Caco-2 (cell line): ENCODE results near the gene DLG2. TPM values are rescaled to one million over a fixed set of nuclear protein-coding genes. Genes with fewer than 3 reads are reported as not detected.
A peak's percentile ranks its signal among the peaks of the same experiment; 100 is the strongest.

Experiments used
- BruUV-seq: library from RNA; stranded (reverse); fragments of 400-500 nt; replicated peaks from 2 replicates; lab custom pipeline; 2021; lab: Mats Ljungman, UMichigan
- CTCF ChIA-PET: fragments of 300-600 bp; sonication (Branson Sonifier 250); formaldehyde crosslinking; loops from one replicate; lab custom pipeline; 2022; ENCODE audit warnings: antibody characterized with exemption; lab: Charles Lee
- POLR2A ChIA-PET: fragments of 300-600 bp; sonication (Branson Sonifier 250); formaldehyde crosslinking; loops from one replicate; lab custom pipeline; 2022; ENCODE audit warnings: antibody characterized with exemption; lab: Charles Lee
- DNase-seq, 2 experiments: peaks; one replicate each; pipeline versions ENCODE4 v3.0.0 to v3.0.0-alpha.2; 2020 to 2022
- H3K27me3 ChIP-seq: replicated peaks from 2 replicates; pipeline ENCODE4 v1.6.0; 2011; ENCODE audit warnings: low read length; ENCODE audit not compliant: control insufficient read depth, insufficient read depth
- H3K36me3 ChIP-seq: 2 replicates; pipeline ENCODE4 v1.5.1; 2011; ENCODE audit warnings: low read length; ENCODE audit not compliant: control insufficient read depth, insufficient read depth
- H3K4me1 ChIP-seq: fragments of 250-450 bp; sonication (Bioruptor Pico); 2 replicates; pipeline ENCODE4 v1.5.1; 2020; ENCODE audit warnings: mild to moderate bottlenecking
- H3K4me3 ChIP-seq: 2 replicates; pipeline ENCODE4 v1.5.1; 2011; ENCODE audit warnings: low read depth, mild to moderate bottlenecking, control low read depth, low read length
- H3K9me3 ChIP-seq: fragments of 250-450 bp; sonication (Bioruptor Pico); 2 replicates; pipeline ENCODE4 v1.5.1; 2020; ENCODE audit warnings: mild to moderate bottlenecking, moderate library complexity
- H3K27ac Mint-ChIP-seq: one replicate; pipeline ENCODE4 v1.8.0; 2022; ENCODE audit warnings: mixed read lengths; ENCODE audit not compliant: unreplicated experiment
- H3K27me3 Mint-ChIP-seq: one replicate; pipeline ENCODE4 v1.8.0; 2022; ENCODE audit warnings: mixed read lengths; ENCODE audit not compliant: insufficient read depth, unreplicated experiment
- H3K36me3 Mint-ChIP-seq: one replicate; pipeline ENCODE4 v1.8.0; 2022; ENCODE audit warnings: mild to moderate bottlenecking, mixed read lengths; ENCODE audit not compliant: insufficient read depth, unreplicated experiment
- H3K4me1 Mint-ChIP-seq: one replicate; pipeline ENCODE4 v1.8.0; 2022; ENCODE audit warnings: low read depth, mixed read lengths; ENCODE audit not compliant: unreplicated experiment
- H3K4me3 Mint-ChIP-seq: one replicate; pipeline ENCODE4 v1.8.0; 2022; ENCODE audit warnings: mild to moderate bottlenecking, moderate library complexity, mixed read lengths; ENCODE audit not compliant: unreplicated experiment
- H3K9me3 Mint-ChIP-seq: one replicate; pipeline ENCODE4 v1.8.0; 2022; ENCODE audit warnings: mixed read lengths; ENCODE audit not compliant: unreplicated experiment
- intact Hi-C: fragments of 100-400 bp; cut with micrococcal nuclease; formaldehyde crosslinking; loops from one replicate; pipeline ENCODE4 v1.10.0; 2022; ENCODE audit not compliant: unreplicated experiment
- total RNA-seq: library from RNA; stranded (reverse); gene quantifications from 2 replicates; pipeline ENCODE4 v1.2.3, GENCODE V29; 2022
- TF ChIP-seq, protein P1 (sequence below), 2 experiments: fragments of 200-600 bp in 1 of 2; IDR thresholded peaks; 1 replicate in 1 of 2; 2 replicates in 1 of 2; pipeline versions ENCODE4 v1.5.1 to v1.8.0; 2011 to 2022; ENCODE audit warnings: antibody characterized with exemption in 1 of 2, control low read depth in 1 of 2, inconsistent platforms in 1 of 2, low read depth in 1 of 2, low read length in 1 of 2, mild to moderate bottlenecking in 1 of 2, moderate library complexity in 1 of 2; ENCODE audit not compliant: insufficient read depth in 1 of 2, severe bottlenecking in 1 of 2, unreplicated experiment in 1 of 2

Gene DLG2
- total RNA-seq, 1 experiment from 2014 or later = 21.6 TPM

DNA sequence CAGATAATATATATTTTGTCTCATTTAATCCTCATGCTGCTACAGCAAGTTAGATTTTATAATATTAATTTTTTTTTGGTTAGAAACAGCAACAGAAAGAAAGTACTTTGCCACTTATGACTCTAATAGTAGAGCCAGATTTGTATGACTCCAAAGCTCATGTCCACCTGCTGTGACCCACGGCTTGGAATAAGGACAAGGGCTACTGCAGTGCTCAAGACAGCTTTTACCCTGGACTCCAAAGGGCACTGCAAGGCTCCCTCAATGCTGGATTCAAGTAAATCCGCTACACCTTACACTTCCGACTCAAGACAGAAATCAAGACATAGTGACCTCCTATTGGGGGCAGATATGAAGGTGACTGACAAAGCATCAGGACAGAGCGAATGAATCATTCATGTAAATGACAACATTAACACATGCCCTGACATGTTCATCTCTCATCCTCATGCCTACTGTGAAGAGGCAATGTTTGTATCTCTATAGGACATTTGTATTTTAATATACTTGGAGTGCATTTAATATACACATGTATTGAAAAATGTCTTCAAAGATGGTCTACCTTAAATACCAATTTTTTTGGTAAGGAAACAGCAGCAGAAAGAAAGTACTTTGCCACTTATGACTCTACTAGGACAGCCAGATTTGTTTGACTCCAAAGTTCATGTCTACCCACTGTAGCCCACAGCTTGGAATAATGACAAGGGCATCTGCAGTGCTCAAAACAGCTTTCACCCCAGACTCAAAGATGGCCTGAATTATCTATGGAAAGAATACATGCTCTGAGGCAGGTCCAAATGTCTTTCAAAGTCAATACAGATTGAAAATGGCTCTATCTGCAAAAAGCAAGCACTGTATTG is 1965.4 kb downstream of the DLG2 start:
- ChIA-PET CTCF (no interaction called here), POLR2A (no interaction called here)
- Histone ChIP-seq H3K4me1 (peaks cover 29% of the 10 kb centered on the region), H3K9me3 (no peaks in the 10 kb centered on the region), H3K36me3 (no peaks in the 10 kb centered on the region), H3K4me3 (no peak overlapping the region), H3K27me3 (no peaks in the 10 kb centered on the region)
- Mint-ChIP-seq H3K4me3 (no peak overlapping the region), H3K36me3 (no peaks in the 10 kb centered on the region), H3K27ac (no peak overlapping the region), H3K9me3 (no peaks in the 10 kb centered on the region), H3K4me1 (peaks cover 24% of the 10 kb centered on the region), H3K27me3 (no peaks in the 10 kb centered on the region)
- no peak for DNase-seq
- intact Hi-C loops = loop anchor here (2.0 kb wide), 1 partner anchor 49 kb away; no protein-coding TSS in a partner anchor
- no TSS peak for BruUV-seq
- TF ChIP-seq, protein P1, sequence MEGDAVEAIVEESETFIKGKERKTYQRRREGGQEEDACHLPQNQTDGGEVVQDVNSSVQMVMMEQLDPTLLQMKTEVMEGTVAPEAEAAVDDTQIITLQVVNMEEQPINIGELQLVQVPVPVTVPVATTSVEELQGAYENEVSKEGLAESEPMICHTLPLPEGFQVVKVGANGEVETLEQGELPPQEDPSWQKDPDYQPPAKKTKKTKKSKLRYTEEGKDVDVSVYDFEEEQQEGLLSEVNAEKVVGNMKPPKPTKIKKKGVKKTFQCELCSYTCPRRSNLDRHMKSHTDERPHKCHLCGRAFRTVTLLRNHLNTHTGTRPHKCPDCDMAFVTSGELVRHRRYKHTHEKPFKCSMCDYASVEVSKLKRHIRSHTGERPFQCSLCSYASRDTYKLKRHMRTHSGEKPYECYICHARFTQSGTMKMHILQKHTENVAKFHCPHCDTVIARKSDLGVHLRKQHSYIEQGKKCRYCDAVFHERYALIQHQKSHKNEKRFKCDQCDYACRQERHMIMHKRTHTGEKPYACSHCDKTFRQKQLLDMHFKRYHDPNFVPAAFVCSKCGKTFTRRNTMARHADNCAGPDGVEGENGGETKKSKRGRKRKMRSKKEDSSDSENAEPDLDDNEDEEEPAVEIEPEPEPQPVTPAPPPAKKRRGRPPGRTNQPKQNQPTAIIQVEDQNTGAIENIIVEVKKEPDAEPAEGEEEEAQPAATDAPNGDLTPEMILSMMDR (IDR thresholded peaks at IDR 0.05; ENCODE audit: insufficient read depth in 1 of 2, low read depth in 1 of 2, low read length in 1 of 2, severe bottlenecking in 1 of 2, unreplicated experiment in 1 of 2) = no peak

DNA sequence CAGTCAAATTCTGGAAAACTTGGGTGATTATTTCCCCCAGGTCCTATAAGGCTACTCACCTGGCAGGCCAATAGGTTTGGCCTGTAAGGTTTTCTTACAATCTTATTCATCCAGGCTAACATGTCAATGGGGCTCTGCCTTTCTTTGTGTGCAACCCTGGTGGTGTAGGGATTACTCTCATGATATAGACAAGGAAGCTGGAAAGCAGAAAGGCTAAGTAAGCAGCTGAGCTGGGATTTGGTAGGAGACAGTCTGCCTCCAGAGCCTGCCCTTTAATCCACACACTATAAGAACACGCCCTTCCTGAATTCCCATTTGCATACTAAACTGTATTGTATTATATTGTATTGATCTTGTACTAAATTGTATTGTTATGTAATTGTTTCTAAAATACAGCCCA is 1967.7 kb downstream of the DLG2 start:
- H3K4me1 Mint-ChIP-seq = peaks cover 26% of the 10 kb centered on the region
- H3K4me3 Mint-ChIP-seq = no peak overlapping the region
- no peaks in the 10 kb centered on the region for H3K27me3 ChIP-seq
- H3K36me3 Mint-ChIP-seq = no peaks in the 10 kb centered on the region
- H3K4me3 ChIP-seq = no peak overlapping the region
- H3K9me3 ChIP-seq = no peaks in the 10 kb centered on the region
- H3K36me3 ChIP-seq = no peaks in the 10 kb centered on the region
- no peaks in the 10 kb centered on the region for H3K9me3 Mint-ChIP-seq
- H3K4me1 ChIP-seq = peaks cover 33% of the 10 kb centered on the region
- ChIA-PET POLR2A (no interaction called here), CTCF (no interaction called here)
- TF ChIP-seq, protein P1 (IDR thresholded peaks at IDR 0.05; ENCODE audit: insufficient read depth in 1 of 2, low read depth in 1 of 2, low read length in 1 of 2, severe bottlenecking in 1 of 2, unreplicated experiment in 1 of 2) = no peak
- DNase-seq = no peak
- H3K27me3 Mint-ChIP-seq = no peaks in the 10 kb centered on the region
- intact Hi-C loops = no loop called here
- H3K27ac Mint-ChIP-seq = no peak overlapping the region
- BruUV-seq = no TSS peak

DNA sequence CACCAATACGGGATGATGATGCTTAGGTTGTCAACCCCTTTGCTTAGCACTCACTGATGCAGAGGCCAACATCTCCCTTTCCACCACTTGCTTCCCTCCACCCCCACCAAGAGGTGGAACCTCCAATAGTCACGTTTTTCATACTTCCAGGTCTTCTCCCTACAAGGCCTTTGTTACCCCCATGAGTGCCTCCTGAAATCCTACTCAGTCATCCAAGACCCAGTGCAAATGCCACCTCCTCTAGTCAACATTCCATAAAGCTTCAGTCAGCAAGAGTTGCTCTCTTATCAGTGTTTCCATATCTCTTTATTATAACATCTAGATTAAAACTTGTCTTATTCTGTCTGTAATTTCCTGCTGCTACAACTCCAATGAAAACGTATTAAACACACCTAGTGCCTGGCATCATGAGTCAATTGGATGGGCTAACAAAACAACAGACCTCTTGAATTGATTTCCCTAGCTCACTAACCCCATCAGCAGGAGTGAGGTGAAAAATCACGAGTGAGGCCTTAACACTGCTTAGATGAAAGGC is 1970.3 kb downstream of the DLG2 start:
- Histone ChIP-seq H3K36me3 (no peaks in the 10 kb centered on the region), H3K27me3 (no peaks in the 10 kb centered on the region), H3K4me3 (no peak overlapping the region), H3K4me1 (peaks cover 15% of the 10 kb centered on the region), H3K9me3 (no peaks in the 10 kb centered on the region)
- DNase-seq = peak in 1 of 2 experiments; percentile 19
- BruUV-seq = no TSS peak
- CTCF ChIA-PET = no interaction called here
- Mint-ChIP-seq H3K4me3 (no peak overlapping the region), H3K36me3 (no peaks in the 10 kb centered on the region), H3K9me3 (no peaks in the 10 kb centered on the region), H3K27me3 (no peaks in the 10 kb centered on the region), H3K27ac (no peak overlapping the region), H3K4me1 (peaks cover 18% of the 10 kb centered on the region)
- POLR2A ChIA-PET = no interaction called here
- TF ChIP-seq, protein P1 (IDR thresholded peaks at IDR 0.05; ENCODE audit: insufficient read depth in 1 of 2, low read depth in 1 of 2, low read length in 1 of 2, severe bottlenecking in 1 of 2, unreplicated experiment in 1 of 2) = no peak
- intact Hi-C loops = no loop called here
